22Rv1 (cell line): Measurements from ENCODE around the gene ZNF761.

ENCODE experiments used
- ZFX ChIP-seq: fragments of 450-650 bp; IDR thresholded peaks from 2 replicates; pipeline ENCODE4 v1.6.1; 2017; ENCODE audit warnings: antibody characterized with exemption, borderline replicate concordance
- TF ChIP-seq, protein P1 (sequence below): fragments of 450-650 bp; IDR thresholded peaks from 2 replicates; pipeline ENCODE4 v1.5.1; 2017; ENCODE audit warnings: mild to moderate bottlenecking

DNA sequence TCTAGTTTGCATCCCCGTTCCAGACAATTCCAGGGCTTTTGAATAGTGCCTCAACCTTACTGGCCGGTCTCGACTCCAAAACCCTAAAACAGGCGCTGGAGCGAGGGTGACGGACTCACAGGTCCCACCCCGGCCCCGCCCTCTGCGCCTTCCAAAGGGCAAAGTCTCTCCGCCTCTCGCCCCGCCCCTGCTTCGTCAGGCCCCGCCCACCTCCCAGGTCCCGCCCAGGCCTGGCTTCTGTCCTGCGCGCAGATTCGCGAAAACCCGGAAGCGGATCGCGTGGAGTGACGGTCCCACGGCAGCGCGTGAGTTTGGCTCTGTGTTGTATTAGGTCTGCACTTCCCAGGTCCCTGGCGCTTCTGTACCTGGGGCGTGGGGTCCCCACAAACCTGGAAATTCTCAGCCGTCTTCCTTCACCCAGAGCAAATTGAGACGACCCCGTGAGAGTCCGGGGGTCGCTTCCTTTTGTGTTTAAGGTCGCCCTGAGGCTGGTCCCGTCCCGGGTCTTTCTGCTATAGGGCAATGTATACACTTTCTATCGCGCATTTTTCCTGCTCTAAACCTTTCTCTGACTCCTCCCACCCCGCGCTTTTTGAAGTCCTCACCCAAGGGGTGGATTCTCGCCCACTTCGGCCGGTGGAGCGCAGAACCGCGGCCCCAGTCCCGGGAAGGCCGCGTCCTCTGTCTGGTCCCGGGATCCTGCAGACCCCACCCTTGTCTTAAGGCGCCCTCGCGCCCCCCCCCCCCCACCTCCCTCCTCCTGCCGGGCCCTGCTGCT is 35.9 kb downstream of the ZNF761 start, which contains the start of gene ZNF813:
- TF ChIP-seq, protein P1, sequence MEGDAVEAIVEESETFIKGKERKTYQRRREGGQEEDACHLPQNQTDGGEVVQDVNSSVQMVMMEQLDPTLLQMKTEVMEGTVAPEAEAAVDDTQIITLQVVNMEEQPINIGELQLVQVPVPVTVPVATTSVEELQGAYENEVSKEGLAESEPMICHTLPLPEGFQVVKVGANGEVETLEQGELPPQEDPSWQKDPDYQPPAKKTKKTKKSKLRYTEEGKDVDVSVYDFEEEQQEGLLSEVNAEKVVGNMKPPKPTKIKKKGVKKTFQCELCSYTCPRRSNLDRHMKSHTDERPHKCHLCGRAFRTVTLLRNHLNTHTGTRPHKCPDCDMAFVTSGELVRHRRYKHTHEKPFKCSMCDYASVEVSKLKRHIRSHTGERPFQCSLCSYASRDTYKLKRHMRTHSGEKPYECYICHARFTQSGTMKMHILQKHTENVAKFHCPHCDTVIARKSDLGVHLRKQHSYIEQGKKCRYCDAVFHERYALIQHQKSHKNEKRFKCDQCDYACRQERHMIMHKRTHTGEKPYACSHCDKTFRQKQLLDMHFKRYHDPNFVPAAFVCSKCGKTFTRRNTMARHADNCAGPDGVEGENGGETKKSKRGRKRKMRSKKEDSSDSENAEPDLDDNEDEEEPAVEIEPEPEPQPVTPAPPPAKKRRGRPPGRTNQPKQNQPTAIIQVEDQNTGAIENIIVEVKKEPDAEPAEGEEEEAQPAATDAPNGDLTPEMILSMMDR, result no peak
- no peak for TF ChIP-seq ZFX
